Prostate gland (tissue), 2 donors: ENCODE results near the gene PROB1.

Experiments used
- CTCF ChIP-seq, 4 experiments: fragments of 200-600 bp in 2 of 4; fragments of 450-650 bp in 2 of 4; sonication (generic) in 2 of 4; IDR thresholded peaks; 1 replicate in 3 of 4; 2 replicates in 1 of 4; pipeline ENCODE4 v1.5.1; 2016 to 2019; ENCODE audit warnings: antibody characterized with exemption in 4 of 4, mild to moderate bottlenecking in 2 of 4, moderate library complexity in 2 of 4
- POLR2A ChIP-seq: fragments of 450-650 bp; IDR thresholded peaks from one replicate; pipeline ENCODE4 v1.6.1; 2016; ENCODE audit warnings: antibody characterized with exemption, mild to moderate bottlenecking
- POLR2AphosphoS5 ChIP-seq: sonication (generic); formaldehyde crosslinking; IDR thresholded peaks from one replicate; pipeline ENCODE4 v1.6.1; 2017; ENCODE audit warnings: antibody characterized with exemption

GRCh38 chr5:139414581-139415130, 19.8 kb upstream of the PROB1 start:
- TF ChIP-seq CTCF (IDR thresholded peaks at IDR 0.05) (no peak), POLR2AphosphoS5 (no peak), POLR2A (no peak)
